Fibroblast of mammary gland (primary cell): ENCODE data around the gene OTOGL.

Experiments used
- DNase-seq: peaks from one replicate; pipeline ENCODE4 v3.0.0-alpha.2; 2010; ENCODE audit warnings: low read depth
- H3K4me3 ChIP-seq: 2 replicates; pipeline ENCODE4 v1.5.1; 2011; ENCODE audit warnings: low read depth, mild to moderate bottlenecking, low read length, moderate library complexity; ENCODE audit not compliant: control insufficient read depth
- TF ChIP-seq, protein P1 (sequence below): conservative IDR thresholded peaks from 2 replicates; pipeline ENCODE4 v1.5.1; 2011; ENCODE audit warnings: low read depth, low read length, inconsistent platforms; ENCODE audit not compliant: control insufficient read depth, insufficient read depth

The OTOGL gene

DNA sequence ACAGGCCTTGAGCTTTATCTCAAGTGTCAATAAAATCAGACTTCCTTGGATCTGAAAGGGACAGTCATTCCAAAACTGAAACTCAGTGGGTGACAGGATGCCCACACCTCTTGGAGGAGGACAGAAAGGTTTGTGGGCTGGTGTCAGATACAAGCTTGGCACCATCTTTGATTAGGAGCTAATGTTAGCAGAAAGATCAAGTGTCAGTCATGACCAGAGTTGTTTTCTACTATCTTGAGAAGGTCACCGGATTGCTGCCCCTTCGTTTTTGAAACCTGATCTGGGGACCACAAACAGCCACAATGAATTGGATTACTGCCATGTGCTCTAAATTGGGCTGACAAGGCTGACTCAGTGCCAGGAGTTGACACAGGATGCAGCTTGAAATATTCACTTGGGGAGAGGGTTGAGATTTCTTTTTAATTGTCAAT lies 88.3 kb downstream of the OTOGL start:
- DNase-seq = peak; percentile 75

DNA sequence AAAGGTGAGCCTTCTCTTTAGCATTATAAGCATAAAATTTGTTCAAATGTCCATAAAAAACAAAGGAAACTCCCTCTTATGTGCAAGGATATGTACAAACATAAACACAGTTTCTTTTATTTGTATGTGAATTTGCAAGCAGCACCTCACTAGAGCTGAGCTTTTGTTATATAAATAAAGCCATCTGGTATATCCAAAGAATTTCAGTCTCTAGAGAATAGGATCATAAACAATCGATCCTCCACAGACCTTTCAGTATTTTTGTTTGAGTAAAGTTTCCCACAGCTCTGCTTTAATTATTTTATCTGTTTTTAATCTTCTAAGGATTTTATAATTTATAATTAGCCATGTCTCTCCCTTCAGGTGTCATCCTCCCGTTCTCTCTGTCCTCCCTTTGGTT lies 89.2 kb downstream of the OTOGL start:
- DNase-seq = no peak
- TF ChIP-seq, protein P1, sequence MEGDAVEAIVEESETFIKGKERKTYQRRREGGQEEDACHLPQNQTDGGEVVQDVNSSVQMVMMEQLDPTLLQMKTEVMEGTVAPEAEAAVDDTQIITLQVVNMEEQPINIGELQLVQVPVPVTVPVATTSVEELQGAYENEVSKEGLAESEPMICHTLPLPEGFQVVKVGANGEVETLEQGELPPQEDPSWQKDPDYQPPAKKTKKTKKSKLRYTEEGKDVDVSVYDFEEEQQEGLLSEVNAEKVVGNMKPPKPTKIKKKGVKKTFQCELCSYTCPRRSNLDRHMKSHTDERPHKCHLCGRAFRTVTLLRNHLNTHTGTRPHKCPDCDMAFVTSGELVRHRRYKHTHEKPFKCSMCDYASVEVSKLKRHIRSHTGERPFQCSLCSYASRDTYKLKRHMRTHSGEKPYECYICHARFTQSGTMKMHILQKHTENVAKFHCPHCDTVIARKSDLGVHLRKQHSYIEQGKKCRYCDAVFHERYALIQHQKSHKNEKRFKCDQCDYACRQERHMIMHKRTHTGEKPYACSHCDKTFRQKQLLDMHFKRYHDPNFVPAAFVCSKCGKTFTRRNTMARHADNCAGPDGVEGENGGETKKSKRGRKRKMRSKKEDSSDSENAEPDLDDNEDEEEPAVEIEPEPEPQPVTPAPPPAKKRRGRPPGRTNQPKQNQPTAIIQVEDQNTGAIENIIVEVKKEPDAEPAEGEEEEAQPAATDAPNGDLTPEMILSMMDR = no peak
- H3K4me3 ChIP-seq = no peak overlapping the region

More for the DNA sequence above, 88.3 kb downstream of the OTOGL start:
- H3K4me3 ChIP-seq = no peak overlapping the region
- TF ChIP-seq, protein P1 = no peak

DNA sequence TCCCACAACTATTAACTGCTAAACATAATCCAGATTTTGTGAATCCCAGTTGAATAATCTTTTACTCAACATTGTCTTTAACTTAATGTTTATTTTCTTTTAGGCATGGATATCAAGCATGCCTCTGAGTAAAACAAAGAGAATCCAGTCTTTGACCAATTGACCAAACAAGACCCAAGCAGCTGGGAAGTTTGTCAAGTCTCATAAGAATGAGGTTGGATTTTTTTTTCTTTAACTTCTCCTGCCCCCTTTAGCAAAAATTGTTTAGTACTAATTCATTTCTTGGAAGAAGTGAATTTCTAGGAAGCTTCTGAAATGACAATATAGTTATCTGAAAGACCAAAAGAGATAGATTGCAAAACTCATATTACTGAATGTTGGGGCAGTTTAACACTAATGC lies 89.9 kb downstream of the OTOGL start:
- TF ChIP-seq, protein P1 = no peak
- no peak overlapping the region for H3K4me3 ChIP-seq
- DNase-seq = peak; percentile 87

DNA sequence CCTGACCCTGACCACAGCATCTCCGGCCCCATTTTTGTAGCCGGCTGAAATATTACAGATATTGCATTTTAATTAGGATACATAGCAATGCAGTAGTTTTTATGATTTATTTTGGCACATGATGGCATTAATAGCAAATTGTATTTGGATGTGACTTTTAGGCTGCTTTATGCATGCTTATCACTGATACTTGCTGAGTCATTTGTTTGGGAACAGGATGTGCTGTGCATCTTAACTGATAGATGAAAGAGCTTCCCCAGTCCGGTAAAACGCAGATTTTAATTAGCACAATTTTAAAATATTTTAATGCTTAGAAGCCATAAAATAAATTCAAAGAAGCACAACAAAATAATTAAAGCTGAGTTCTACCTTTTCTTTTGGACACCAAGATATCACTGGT lies 90.7 kb downstream of the OTOGL start:
- peak; percentile 50 for DNase-seq
- TF ChIP-seq, protein P1 = no peak
- H3K4me3 ChIP-seq = no peak overlapping the region

DNA sequence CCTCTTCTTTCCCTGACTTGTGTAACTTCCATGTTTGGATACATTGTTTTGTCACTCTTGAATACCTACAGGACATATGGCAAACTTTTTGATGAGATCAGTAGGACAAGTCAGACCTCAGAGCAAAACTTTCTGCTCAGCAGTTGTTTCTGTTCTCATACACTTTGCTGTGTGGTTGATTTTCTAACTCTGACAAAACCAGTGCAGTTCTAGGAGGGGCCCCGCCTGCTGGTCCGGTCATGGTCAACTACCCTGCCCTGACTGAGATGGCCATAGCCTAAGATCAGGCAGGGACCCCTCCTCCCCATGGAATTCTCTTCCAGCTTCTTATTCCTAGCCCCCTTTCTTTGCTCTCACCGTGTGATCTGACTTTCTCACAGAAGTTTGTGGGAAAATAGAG lies 92.8 kb downstream of the OTOGL start:
- H3K4me3 ChIP-seq = no peak overlapping the region
- TF ChIP-seq, protein P1 = no peak
- no peak for DNase-seq

DNA sequence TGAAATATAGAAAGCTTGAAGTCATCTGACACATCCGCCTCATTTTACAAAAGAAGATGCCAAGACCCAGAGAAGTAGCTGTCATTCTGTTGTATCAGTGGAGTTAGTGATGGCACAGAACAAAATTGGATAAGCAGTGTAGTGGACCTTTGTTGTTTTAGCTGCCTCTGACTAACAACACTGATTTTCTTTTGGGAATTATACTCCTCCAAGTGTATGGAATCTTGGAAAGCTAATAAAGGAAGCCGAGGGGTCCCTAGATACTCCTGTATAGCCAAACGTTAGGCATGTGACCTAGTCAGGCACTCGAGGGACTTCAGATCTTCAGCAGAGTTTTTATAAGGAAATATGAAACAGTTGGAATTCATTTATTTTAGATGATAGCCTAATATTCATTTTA lies 94.5 kb downstream of the OTOGL start:
- DNase-seq = peak; percentile 28
- TF ChIP-seq, protein P1 = no peak
- H3K4me3 ChIP-seq = no peak overlapping the region
